Measurements from ENCODE around the gene CCDC196.
"Not testable (repeated sequence)": the region's sequence is repeated elsewhere in the genome, so short reads cannot be mapped to it uniquely, and the experiment has no call there.

The CCDC196 gene

GRCh38 chr14:66496188-66496807 lies 10.1 kb downstream of the CCDC196 start:
- no peak for DNase-seq

GRCh38 chr14:66496911-66497310 lies 10.7 kb downstream of the CCDC196 start:
- no peak for DNase-seq

- DNase-seq = no peak
Observed at GRCh38 chr14:66498311-66498710, 12.1 kb downstream of the CCDC196 start.

DNA sequence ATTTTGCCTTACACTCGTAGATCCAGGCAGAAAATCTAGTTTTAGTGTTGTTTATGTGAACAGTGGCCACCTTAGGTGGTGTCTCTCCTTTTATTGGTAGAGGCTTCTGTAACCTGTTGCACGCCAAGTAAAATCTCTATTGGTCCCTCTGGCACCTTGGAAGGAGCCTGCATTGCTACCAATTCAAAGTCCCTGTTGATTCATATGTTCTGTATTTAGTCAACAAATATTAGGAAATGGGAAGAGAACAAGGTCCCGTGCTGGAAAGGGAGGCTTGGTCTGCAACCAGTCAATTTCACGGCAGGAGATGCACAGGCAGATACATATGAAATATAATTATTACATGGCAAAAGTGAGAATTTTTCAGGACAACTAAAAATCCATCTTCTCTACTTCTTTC lies 15.4 kb downstream of the CCDC196 start:
- DNase-seq = no peak

GRCh38 chr14:66502836-66503235 lies 16.7 kb downstream of the CCDC196 start:
- not testable (repeated sequence) for DNase-seq

- DNase-seq = no peak
Observed at GRCh38 chr14:66503532-66503931, 17.4 kb downstream of the CCDC196 start.

- peak; percentile 66 for DNase-seq
Observed at GRCh38 chr14:66507181-66507721, 21.1 kb downstream of the CCDC196 start.

- peak; percentile 99 for DNase-seq
Observed at GRCh38 chr14:66507722-66508546, 21.8 kb downstream of the CCDC196 start, which contains the start of gene GPHN. GPHN (plus strand) TSS chr14:66508147.

DNA sequence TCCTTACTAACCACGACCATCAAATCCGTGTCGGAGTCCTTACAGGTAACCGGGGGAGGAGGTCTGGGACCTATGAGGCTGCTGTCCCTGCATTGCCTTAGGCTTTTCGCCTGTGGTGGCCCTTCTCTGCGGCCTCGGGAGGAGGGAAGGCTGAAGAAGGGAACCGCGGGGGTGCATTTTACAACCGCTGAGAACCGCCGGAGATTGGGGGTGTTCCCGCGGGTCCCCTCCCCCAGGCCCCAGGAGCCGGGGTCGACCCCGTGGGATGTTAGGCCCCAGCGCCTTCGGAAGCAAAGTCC lies 22.3 kb downstream of the CCDC196 start:
- no peak for DNase-seq

GRCh38 chr14:66508846-66509621 lies 22.9 kb downstream of the CCDC196 start:
- DNase-seq = peak; percentile 64

GRCh38 chr14:66509874-66510273 lies 23.7 kb downstream of the CCDC196 start:
- DNase-seq = no peak

- DNase-seq = no peak
Observed at GRCh38 chr14:66511849-66512248, 25.7 kb downstream of the CCDC196 start.

GRCh38 chr14:66514213-66514612 lies 28.0 kb downstream of the CCDC196 start:
- DNase-seq = no peak

- no peak for DNase-seq
Observed at GRCh38 chr14:66530526-66530925, 44.4 kb downstream of the CCDC196 start.

DNA sequence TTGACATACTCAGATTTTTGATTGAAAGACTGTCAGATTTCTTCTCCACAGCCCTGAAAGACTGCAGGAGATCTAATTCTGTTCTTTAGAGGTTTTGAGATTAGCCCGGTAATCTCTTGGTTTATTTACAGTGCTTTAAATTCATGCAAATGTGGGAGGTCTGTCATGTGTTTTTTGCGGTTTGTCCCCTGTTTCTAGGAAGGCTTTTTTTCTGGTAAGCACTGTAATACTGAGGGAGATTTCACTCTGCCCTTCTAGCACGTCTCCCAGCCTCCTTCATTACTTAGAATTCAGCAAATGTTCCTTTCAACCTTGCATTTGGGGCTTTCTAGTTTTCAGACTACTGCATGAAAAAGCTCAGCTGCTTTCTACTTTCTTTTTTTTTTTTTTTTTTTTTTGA lies 52.9 kb downstream of the CCDC196 start:
- no peak for DNase-seq

GRCh38 chr14:66540038-66540437 lies 53.9 kb downstream of the CCDC196 start:
- DNase-seq = no peak

- no peak for DNase-seq
Observed at GRCh38 chr14:66541627-66542026, 55.5 kb downstream of the CCDC196 start.

DNA sequence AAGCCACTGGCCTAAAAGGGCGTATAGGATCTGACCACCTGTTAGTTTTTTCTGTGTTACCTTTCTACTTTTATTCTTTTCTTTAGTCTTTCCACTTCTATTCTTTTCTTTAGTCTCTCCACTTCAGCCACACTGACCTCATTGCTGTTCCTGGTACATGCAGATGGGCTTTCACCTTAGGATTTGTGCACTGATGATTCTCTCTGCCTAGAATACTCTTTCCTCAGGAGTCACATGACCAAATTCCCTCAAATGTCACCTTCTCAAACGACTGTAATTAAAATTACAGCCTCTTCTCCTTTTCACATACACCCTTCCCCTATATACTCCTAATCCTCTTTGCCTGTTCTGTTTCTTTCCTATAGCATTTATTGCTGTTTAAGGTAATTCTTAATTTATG lies 57.8 kb downstream of the CCDC196 start:
- no peak for DNase-seq

DNA sequence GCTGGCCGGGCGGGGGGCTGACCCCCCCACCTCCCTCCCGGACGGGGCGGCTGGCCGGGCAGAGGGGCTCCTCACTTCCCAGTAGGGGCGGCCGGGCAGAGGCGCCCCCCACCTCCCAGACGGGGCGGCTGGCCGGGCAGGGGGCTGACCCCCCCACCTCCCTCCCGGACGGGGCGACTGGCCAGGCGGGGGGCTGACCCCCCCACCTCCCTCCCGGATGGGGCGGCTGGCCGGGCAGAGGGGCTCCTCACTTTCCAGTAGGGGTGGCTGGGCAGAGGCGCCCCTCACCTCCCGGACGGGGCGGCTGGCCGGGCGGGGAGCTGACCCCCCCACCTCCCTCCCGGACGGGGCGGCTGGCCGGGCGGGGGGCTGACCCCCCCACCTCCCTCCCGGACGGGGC lies 59.0 kb downstream of the CCDC196 start:
- DNase-seq = not testable (repeated sequence)

DNA sequence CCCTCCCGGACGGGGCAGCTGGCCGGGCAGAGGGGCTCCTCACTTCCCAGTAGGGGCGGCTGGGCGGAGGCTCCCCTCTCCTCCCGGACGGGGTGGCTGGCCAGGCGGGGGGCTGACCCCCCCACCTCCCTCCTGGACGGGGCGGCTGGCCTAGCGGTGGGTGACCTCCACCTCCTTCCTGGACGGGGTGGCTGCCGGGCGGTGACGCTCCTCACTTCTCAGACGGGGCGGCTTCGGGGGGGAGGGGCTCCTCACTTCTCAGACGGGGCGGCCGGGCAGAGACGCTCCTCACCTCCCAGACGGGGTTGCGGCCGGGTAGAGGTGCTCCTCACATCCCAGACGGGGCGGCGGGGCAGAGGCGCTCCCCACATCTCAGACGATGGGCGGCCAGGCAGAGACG lies 59.6 kb downstream of the CCDC196 start:
- not testable (repeated sequence) for DNase-seq

All from NCI-H1092 (cell line).